ENCODE measurements around the gene NT5C.

GRCh38 chr17:75124041-75124818, 7.3 kb downstream of the NT5C start:
- TF ChIP-seq CTCF (IDR thresholded peaks at IDR 0.05): no peak
- TF ChIP-seq POLR2A (IDR thresholded peaks at IDR 0.05): no peak
